Hippocampal formation (tissue), 2 donors: ENCODE data around the gene KCNAB2.

Experiments
- DNase-seq, 2 donors: peaks; one replicate each; lab custom pipeline; 2025; lab: John Stamatoyannopoulos, UW

The KCNAB2 gene

GRCh38 chr1:6030547-6031261 lies 15.0 kb upstream of the KCNAB2 start:
- DNase-seq, result no peak

- no peak for DNase-seq
Observed at GRCh38 chr1:6033124-6033523, 12.6 kb upstream of the KCNAB2 start.

GRCh38 chr1:6033986-6034749 lies 11.5 kb upstream of the KCNAB2 start:
- no peak for DNase-seq

GRCh38 chr1:6034750-6035096 lies 11.0 kb upstream of the KCNAB2 start:
- no peak for DNase-seq

- no peak for DNase-seq
Observed at GRCh38 chr1:6035303-6035702, 10.4 kb upstream of the KCNAB2 start.

- DNase-seq, result no peak
Observed at GRCh38 chr1:6035719-6036118, 10.0 kb upstream of the KCNAB2 start.

GRCh38 chr1:6037338-6037762 lies 8.3 kb upstream of the KCNAB2 start:
- DNase-seq, result no peak

- DNase-seq, result no peak
Observed at GRCh38 chr1:6038603-6039002, 7.1 kb upstream of the KCNAB2 start.

- no peak for DNase-seq
Observed at GRCh38 chr1:6039031-6039430, 6.7 kb upstream of the KCNAB2 start.

- DNase-seq, result no peak
Observed at GRCh38 chr1:6040444-6040843, 5.2 kb upstream of the KCNAB2 start.

- DNase-seq, result no peak
Observed at GRCh38 chr1:6040861-6041415, 4.8 kb upstream of the KCNAB2 start.

- no peak for DNase-seq
Observed at GRCh38 chr1:6041432-6042062, 4.1 kb upstream of the KCNAB2 start.

GRCh38 chr1:6043561-6043960 lies 2.1 kb upstream of the KCNAB2 start:
- no peak for DNase-seq

- DNase-seq, result no peak
Observed at GRCh38 chr1:6044481-6045109, 1.1 kb upstream of the KCNAB2 start.

- no peak for DNase-seq
Observed at GRCh38 chr1:6045110-6045502, 582 bp upstream of the KCNAB2 start.

GRCh38 chr1:6046279-6046678 lies 591 bp downstream of the KCNAB2 start:
- no peak for DNase-seq

GRCh38 chr1:6048179-6048867 lies 2.6 kb downstream of the KCNAB2 start:
- DNase-seq, result no peak

- DNase-seq, result no peak
Observed at GRCh38 chr1:6049419-6049818, 3.7 kb downstream of the KCNAB2 start.

- DNase-seq, result no peak
Observed at GRCh38 chr1:6051423-6051822, 5.7 kb downstream of the KCNAB2 start.

GRCh38 chr1:6052543-6053205 lies 7.0 kb downstream of the KCNAB2 start:
- DNase-seq, result peak; percentile 12 to 40

GRCh38 chr1:6053206-6053546 lies 7.5 kb downstream of the KCNAB2 start:
- no peak for DNase-seq
